Measurements from ENCODE around the gene GATA5. TPM values are rescaled to one million over a fixed set of nuclear protein-coding genes. Genes with fewer than 3 reads are reported as not detected.

Gene GATA5
- total and polyA plus RNA-seq, 10 of the 15 experiments (the other 5 are each of a cell fraction or from before 2014, with no cell fraction given): not detected

DNA sequence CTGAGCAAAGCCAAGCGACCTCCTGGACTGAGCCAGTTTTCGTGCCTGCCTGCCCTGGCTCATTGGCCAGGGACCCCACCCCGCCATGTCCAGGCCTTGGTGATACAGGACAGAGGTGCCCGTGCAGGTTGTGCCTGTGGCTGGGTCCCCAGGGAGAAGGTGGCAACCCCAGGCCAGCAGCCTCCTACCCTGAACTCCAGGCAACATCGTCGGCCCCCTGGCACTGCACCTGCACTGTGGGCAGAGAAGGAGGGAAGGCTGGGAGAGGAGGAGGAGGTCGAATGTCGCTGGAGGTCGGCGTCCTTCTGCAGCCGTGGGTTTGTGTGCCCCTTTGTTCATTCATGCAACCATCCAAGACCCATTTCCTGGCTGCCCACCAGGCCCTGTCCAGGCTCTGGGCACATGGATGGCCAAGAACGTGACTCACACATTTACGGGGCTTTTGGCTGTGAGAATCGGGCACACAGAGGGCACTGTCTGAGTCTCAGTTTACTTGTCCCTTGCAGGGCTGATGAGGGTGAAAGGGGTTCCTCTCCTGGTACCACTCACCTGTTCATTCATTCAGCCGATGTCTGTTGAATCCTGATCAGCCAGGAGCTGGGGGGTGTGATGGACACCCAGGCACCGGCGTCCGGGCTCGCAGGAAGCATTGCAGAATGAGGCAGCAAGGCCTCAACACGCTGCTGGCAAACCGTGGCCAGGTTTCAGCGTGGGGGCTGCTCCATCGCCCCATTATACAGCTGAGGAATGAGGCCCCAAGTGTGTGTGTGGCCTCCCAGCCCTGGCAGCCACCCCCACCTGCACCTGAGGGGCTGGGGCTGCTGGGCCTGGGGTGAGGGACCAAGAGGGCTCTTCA is 46.1 kb downstream of the GATA5 start:
- ATAC-seq: no peak
- Histone ChIP-seq H3K4me3 (no peak overlapping the region), H3K27ac (ENCODE audit: control insufficient read depth, insufficient read depth) (no peak overlapping the region), H3K36me3 (ENCODE audit: control insufficient read depth in 2 of 2, insufficient read depth in 2 of 2, low read length in 1 of 2) (no peaks in the 10 kb centered on the region), H2AFZ (ENCODE audit: control insufficient read depth, low read depth, low read length) (no peak overlapping the region), H3K4me2 (ENCODE audit: control insufficient read depth, insufficient read depth) (no peak overlapping the region), H3K27me3 (replicated peaks in 1 of 2; ENCODE audit: control insufficient read depth in 2 of 2, insufficient read depth in 2 of 2, low read length in 1 of 2) (peaks cover 0 to 4% of the 10 kb centered on the region in 2 experiments; a peak in 2 of 4 replicates), H3K4me1 (ENCODE audit: control insufficient read depth, insufficient read depth, low read length) (no peaks in the 10 kb centered on the region), H3K9me3 (replicated peaks; ENCODE audit: control insufficient read depth, insufficient read depth, low read length) (no peaks in the 10 kb centered on the region), H3K79me2 (ENCODE audit: control insufficient read depth, insufficient read depth, low read length) (no peaks in the 10 kb centered on the region), H3K9ac (ENCODE audit: control insufficient read depth, insufficient read depth, low read length) (no peak overlapping the region), H4K20me1 (ENCODE audit: control insufficient read depth, insufficient read depth) (no peaks in the 10 kb centered on the region)
- no peak for FAIRE-seq
- BruUV-seq (replicated peaks): no TSS peak
- RAD21 ChIA-PET (ENCODE audit: unreplicated experiment): no interaction called here
- intact Hi-C loops (cut with micrococcal nuclease; ENCODE audit: unreplicated experiment) (no loop called here), in situ Hi-C loops (cut with MboI) (no loop called here)
- WGBS (ENCODE audit: insufficient coverage, insufficient replicate concordance, low lambda C conversion rate, missing lambda C conversion rate): 29% methylated on average over 21 of the region's 23 CpGs
- DNase-seq (ENCODE audit: low read depth, low spot score): no peak
- POLR2A ChIA-PET: no interaction called here
- CTCF ChIA-PET: interaction anchor here (0.5 kb wide), 1 partner anchor 542 kb away, joined by 4 read pairs; no protein-coding TSS in a partner anchor
- SMC1A ChIA-PET (ENCODE audit: uncharacterized antibody, unreplicated experiment): no interaction called here
- TF ChIP-seq YBX1 (IDR thresholded peaks at IDR 0.05): no peak
- no peak for TF ChIP-seq GABPA (IDR thresholded peaks at IDR 0.05; ENCODE audit: low read depth)
- no peak for TF ChIP-seq ETV6 (conservative IDR thresholded peaks at IDR 0.05 in 1 of 2, IDR thresholded peaks at IDR 0.05 in 1 of 2; ENCODE audit: borderline replicate concordance in 1 of 2, low read depth in 1 of 2)
- TF ChIP-seq, protein P1, sequence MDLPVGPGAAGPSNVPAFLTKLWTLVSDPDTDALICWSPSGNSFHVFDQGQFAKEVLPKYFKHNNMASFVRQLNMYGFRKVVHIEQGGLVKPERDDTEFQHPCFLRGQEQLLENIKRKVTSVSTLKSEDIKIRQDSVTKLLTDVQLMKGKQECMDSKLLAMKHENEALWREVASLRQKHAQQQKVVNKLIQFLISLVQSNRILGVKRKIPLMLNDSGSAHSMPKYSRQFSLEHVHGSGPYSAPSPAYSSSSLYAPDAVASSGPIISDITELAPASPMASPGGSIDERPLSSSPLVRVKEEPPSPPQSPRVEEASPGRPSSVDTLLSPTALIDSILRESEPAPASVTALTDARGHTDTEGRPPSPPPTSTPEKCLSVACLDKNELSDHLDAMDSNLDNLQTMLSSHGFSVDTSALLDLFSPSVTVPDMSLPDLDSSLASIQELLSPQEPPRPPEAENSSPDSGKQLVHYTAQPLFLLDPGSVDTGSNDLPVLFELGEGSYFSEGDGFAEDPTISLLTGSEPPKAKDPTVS (IDR thresholded peaks at IDR 0.05; ENCODE audit: low read depth, low read length): no peak
- TF ChIP-seq SPI1 (IDR thresholded peaks at IDR 0.05; ENCODE audit: borderline replicate concordance, insufficient read depth, low read depth, low read length): no peak
- no peak for TF ChIP-seq RFX5 (IDR thresholded peaks at IDR 0.05; ENCODE audit: low read depth, low read length)
- no peak for TF ChIP-seq BACH1 (IDR thresholded peaks at IDR 0.05; ENCODE audit: borderline replicate concordance)
- TF ChIP-seq ZZZ3 (IDR thresholded peaks at IDR 0.05; ENCODE audit: control insufficient read depth, insufficient read length, low read depth): no peak
- TF ChIP-seq, protein P2, sequence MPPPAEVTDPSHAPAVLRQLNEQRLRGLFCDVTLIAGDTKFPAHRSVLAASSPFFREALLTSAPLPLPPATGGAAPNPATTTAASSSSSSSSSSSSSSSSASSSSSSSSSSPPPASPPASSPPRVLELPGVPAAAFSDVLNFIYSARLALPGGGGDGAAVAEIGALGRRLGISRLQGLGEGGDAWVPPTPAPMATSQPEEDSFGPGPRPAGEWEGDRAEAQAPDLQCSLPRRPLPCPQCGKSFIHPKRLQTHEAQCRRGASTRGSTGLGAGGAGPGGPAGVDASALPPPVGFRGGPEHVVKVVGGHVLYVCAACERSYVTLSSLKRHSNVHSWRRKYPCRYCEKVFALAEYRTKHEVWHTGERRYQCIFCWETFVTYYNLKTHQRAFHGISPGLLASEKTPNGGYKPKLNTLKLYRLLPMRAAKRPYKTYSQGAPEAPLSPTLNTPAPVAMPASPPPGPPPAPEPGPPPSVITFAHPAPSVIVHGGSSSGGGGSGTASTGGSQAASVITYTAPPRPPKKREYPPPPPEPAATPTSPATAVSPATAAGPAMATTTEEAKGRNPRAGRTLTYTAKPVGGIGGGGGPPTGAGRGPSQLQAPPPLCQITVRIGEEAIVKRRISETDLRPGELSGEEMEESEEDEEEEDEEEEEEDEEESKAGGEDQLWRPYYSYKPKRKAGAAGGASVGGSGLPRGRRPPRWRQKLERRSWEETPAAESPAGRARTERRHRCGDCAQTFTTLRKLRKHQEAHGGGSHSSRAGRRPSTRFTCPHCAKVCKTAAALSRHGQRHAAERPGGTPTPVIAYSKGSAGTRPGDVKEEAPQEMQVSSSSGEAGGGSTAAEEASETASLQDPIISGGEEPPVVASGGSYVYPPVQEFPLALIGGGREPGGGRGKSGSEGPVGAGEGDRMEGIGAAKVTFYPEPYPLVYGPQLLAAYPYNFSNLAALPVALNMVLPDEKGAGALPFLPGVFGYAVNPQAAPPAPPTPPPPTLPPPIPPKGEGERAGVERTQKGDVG (CRISPR knock-in tag; IDR thresholded peaks at IDR 0.05): no peak
- no peak for TF ChIP-seq FOXK2 (IDR thresholded peaks at IDR 0.05)
- no peak for TF ChIP-seq BRCA1 (IDR thresholded peaks at IDR 0.05; ENCODE audit: low read depth, low read length)
- no peak for TF ChIP-seq JUND (IDR thresholded peaks at IDR 0.05; ENCODE audit: low read depth, low read length)
- TF ChIP-seq, protein P3, sequence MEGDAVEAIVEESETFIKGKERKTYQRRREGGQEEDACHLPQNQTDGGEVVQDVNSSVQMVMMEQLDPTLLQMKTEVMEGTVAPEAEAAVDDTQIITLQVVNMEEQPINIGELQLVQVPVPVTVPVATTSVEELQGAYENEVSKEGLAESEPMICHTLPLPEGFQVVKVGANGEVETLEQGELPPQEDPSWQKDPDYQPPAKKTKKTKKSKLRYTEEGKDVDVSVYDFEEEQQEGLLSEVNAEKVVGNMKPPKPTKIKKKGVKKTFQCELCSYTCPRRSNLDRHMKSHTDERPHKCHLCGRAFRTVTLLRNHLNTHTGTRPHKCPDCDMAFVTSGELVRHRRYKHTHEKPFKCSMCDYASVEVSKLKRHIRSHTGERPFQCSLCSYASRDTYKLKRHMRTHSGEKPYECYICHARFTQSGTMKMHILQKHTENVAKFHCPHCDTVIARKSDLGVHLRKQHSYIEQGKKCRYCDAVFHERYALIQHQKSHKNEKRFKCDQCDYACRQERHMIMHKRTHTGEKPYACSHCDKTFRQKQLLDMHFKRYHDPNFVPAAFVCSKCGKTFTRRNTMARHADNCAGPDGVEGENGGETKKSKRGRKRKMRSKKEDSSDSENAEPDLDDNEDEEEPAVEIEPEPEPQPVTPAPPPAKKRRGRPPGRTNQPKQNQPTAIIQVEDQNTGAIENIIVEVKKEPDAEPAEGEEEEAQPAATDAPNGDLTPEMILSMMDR (IDR thresholded peaks at IDR 0.05 in 2 of 3, conservative IDR thresholded peaks at IDR 0.05 in 1 of 3; ENCODE audit: control insufficient read depth in 2 of 3, extremely low read depth in 1 of 3, insufficient read depth in 1 of 3, low read depth in 3 of 3, low read length in 3 of 3): no peak
- TF ChIP-seq PAX8 (IDR thresholded peaks at IDR 0.05): no peak
- TF ChIP-seq, protein P4, sequence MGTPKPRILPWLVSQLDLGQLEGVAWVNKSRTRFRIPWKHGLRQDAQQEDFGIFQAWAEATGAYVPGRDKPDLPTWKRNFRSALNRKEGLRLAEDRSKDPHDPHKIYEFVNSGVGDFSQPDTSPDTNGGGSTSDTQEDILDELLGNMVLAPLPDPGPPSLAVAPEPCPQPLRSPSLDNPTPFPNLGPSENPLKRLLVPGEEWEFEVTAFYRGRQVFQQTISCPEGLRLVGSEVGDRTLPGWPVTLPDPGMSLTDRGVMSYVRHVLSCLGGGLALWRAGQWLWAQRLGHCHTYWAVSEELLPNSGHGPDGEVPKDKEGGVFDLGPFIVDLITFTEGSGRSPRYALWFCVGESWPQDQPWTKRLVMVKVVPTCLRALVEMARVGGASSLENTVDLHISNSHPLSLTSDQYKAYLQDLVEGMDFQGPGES (IDR thresholded peaks at IDR 0.05): no peak
- TF ChIP-seq CREM (IDR thresholded peaks at IDR 0.05; ENCODE audit: low read depth): no peak
